Lower lobe of right lung (tissue), 2 donors: Measurements from ENCODE around the gene CENPW. TPM values are rescaled to one million over a fixed set of nuclear protein-coding genes. Genes with fewer than 3 reads are reported as not detected.
A peak's percentile ranks its signal among the peaks of the same experiment; 100 is the strongest.

Experiments
- ATAC-seq, 2 donors: fragments of 200-7000 bp; cut with Tn5 transposase; one replicate each; pipeline ENCODE4 v1.9.1; 2020 to 2022; ENCODE audit warnings: mild to moderate bottlenecking in 2 of 2, moderate library complexity in 2 of 2
- DNase-seq: peaks from one replicate; pipeline ENCODE4 v3.0.0-alpha.2; 2020
- H3K27ac ChIP-seq: fragments of 200-600 bp; one replicate; pipeline ENCODE4 v1.8.0; 2022
- H3K27me3 ChIP-seq: fragments of 200-600 bp; one replicate; pipeline ENCODE4 v1.8.0; 2022; ENCODE audit warnings: low read depth
- H3K36me3 ChIP-seq: fragments of 200-600 bp; one replicate; pipeline ENCODE4 v1.8.0; 2022; ENCODE audit warnings: mild to moderate bottlenecking
- H3K4me1 ChIP-seq: fragments of 200-600 bp; one replicate; pipeline ENCODE4 v1.8.0; 2022
- H3K4me3 ChIP-seq: fragments of 200-600 bp; one replicate; pipeline ENCODE4 v1.8.0; 2022; ENCODE audit warnings: mild to moderate bottlenecking
- H3K9me3 ChIP-seq: fragments of 200-600 bp; one replicate; pipeline ENCODE4 v1.8.0; 2022
- CTCF ChIP-seq: fragments of 200-600 bp; IDR thresholded peaks from one replicate; pipeline ENCODE4 v1.8.0; 2022; ENCODE audit warnings: antibody characterized with exemption, mild to moderate bottlenecking
- intact Hi-C: fragments of 100-400 bp; cut with DNase I; formaldehyde crosslinking; loops from one replicate; pipeline ENCODE4 v1.11.0; 2022
- total RNA-seq: library from RNA; stranded (reverse); fragmentation: NEBNext Ultra II Directional; extraction: Animal tissue kit (Norgen Biotek cat#: 25700); gene quantifications from one replicate; pipeline ENCODE4 v1.2.1, GENCODE V29; 2021
- donor health status: DM: no; HTN: yes; CAD: no; lungs with severe emphysema.

CENPW gene
- total RNA-seq, 1 donor from 2014 or later = 7.1 TPM

- no peak for ATAC-seq
- TF ChIP-seq CTCF = no peak
- Histone ChIP-seq H3K9me3 (no peaks in the 10 kb centered on the region), H3K27ac (no peak overlapping the region), H3K27me3 (no peaks in the 10 kb centered on the region), H3K4me3 (no peak overlapping the region), H3K36me3 (no peaks in the 10 kb centered on the region), H3K4me1 (no peaks in the 10 kb centered on the region)
- peak; percentile 15 for DNase-seq
- intact Hi-C loops = no loop called here
Observed at GRCh38 chr6:126307849-126308248, 32.1 kb upstream of the CENPW start.

GRCh38 chr6:126308362-126308761 is 31.6 kb upstream of the CENPW start:
- H3K27me3 ChIP-seq = no peaks in the 10 kb centered on the region
- DNase-seq (no peak), ATAC-seq (no peak)
- no peaks in the 10 kb centered on the region for H3K4me1 ChIP-seq
- no peaks in the 10 kb centered on the region for H3K9me3 ChIP-seq
- H3K36me3 ChIP-seq = no peaks in the 10 kb centered on the region
- H3K4me3 ChIP-seq = no peak overlapping the region
- intact Hi-C loops = no loop called here
- TF ChIP-seq CTCF = no peak
- H3K27ac ChIP-seq = no peak overlapping the region

- intact Hi-C loops = no loop called here
- DNase-seq (no peak), ATAC-seq (peak in 1 of 2 donors; percentile 52)
- no peaks in the 10 kb centered on the region for H3K36me3 ChIP-seq
- H3K27me3 ChIP-seq = no peaks in the 10 kb centered on the region
- no peak for TF ChIP-seq CTCF
- no peak overlapping the region for H3K4me3 ChIP-seq
- no peaks in the 10 kb centered on the region for H3K4me1 ChIP-seq
- no peaks in the 10 kb centered on the region for H3K9me3 ChIP-seq
- H3K27ac ChIP-seq = no peak overlapping the region
Observed at GRCh38 chr6:126312013-126312665, 27.8 kb upstream of the CENPW start.

DNA sequence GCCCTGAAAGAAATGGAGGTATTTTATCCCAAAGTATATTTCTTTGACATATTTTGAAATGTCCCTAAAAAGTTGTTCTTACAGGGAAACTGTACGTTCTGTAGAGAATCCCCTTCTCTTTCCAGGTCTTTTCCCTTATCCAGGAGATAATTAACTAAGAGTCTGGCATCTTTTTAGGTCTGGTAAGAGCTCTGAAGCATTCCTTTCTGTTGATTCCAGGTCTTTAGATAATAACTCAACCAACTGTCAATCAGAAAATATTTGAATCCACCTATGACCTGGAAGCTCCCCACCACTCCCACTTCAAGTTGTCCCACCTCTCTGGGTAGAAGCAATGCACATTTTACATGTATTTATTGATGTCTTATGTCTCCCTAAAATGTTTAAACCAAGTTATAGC is 26.0 kb upstream of the CENPW start:
- ATAC-seq (no peak), DNase-seq (no peak)
- TF ChIP-seq CTCF = no peak
- Histone ChIP-seq H3K9me3 (no peaks in the 10 kb centered on the region), H3K27me3 (no peaks in the 10 kb centered on the region), H3K4me3 (no peak overlapping the region), H3K36me3 (no peaks in the 10 kb centered on the region), H3K27ac (no peak overlapping the region), H3K4me1 (no peaks in the 10 kb centered on the region)
- intact Hi-C loops = no loop called here

DNA sequence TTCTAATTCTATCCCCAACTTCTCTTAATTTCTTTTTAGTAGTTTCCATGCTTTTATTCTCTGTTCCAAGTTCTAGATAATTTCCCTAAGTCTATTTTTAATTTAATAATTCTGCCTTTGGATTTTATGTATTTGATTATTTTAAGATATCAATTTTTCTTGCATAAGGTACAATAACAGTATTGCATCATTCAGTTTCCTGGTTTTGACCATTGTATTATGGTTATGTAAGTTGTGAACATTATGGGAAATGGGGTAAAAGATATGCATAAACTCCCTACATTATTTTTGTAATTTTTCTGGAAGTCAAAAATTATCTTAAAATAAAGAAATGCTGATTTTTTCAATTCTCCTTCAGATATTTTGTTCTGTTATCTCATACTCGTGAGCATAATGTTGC is 21.1 kb upstream of the CENPW start:
- H3K27ac ChIP-seq = no peak overlapping the region
- no peak for DNase-seq
- H3K36me3 ChIP-seq = no peaks in the 10 kb centered on the region
- no peaks in the 10 kb centered on the region for H3K4me1 ChIP-seq
- intact Hi-C loops = no loop called here
- H3K4me3 ChIP-seq = no peak overlapping the region
- TF ChIP-seq CTCF = no peak
- no peak for ATAC-seq
- no peaks in the 10 kb centered on the region for H3K9me3 ChIP-seq
- no peaks in the 10 kb centered on the region for H3K27me3 ChIP-seq
